ENCODE results near the gene SHLD2. TPM values are rescaled to one million over a fixed set of nuclear protein-coding genes. Genes with fewer than 3 reads are reported as not detected.
A peak's percentile ranks its signal among the peaks of the same experiment; 100 is the strongest.
"Not testable (repeated sequence)": the region's sequence is repeated elsewhere in the genome, so short reads cannot be mapped to it uniquely, and the experiment has no call there.

SHLD2 gene
- total RNA-seq, 1 experiment from 2014 or later: 15.9 TPM

GRCh38 chr10:87083576-87084290 lies 11.3 kb upstream of the SHLD2 start:
- H3K27me3 ChIP-seq (ENCODE audit: insufficient read depth, low read depth); BruUV-seq (replicated peaks); H4K20me1 ChIP-seq (ENCODE audit: insufficient read depth); H3K4me3 ChIP-seq; H3K36me3 ChIP-seq (ENCODE audit: low read depth); H3K9me2 ChIP-seq (ENCODE audit: insufficient read depth); CTCF ChIA-PET; H3F3A ChIP-seq (ENCODE audit: insufficient read depth, low read depth); DNase-seq; H3K9me3 ChIP-seq (ENCODE audit: insufficient read depth, low read depth); intact Hi-C loops (cut with micrococcal nuclease; ENCODE audit: unreplicated experiment); H2AFZ ChIP-seq: not testable (repeated sequence)
- POLR2A ChIA-PET (ENCODE audit: unreplicated experiment): interaction anchor here (0.6 kb wide), 1 partner anchor 92 kb away, joined by 3 read pairs; no protein-coding TSS in a partner anchor
- H3K27ac ChIP-seq: peak overlapping the region; percentile 68
- H3K4me2 ChIP-seq: peak overlapping the region; percentile 66
- H3K79me2 ChIP-seq (ENCODE audit: low read depth): peaks cover 66% of the 10 kb centered on the region
- peaks cover 27% of the 10 kb centered on the region for H3K4me1 ChIP-seq (replicated peaks; ENCODE audit: insufficient read depth)

GRCh38 chr10:87084291-87084782 lies 10.7 kb upstream of the SHLD2 start:
- CTCF ChIA-PET; H3K4me3 ChIP-seq; intact Hi-C loops (cut with micrococcal nuclease; ENCODE audit: unreplicated experiment); H3K36me3 ChIP-seq (ENCODE audit: low read depth); H3K9me2 ChIP-seq (ENCODE audit: insufficient read depth); H3F3A ChIP-seq (ENCODE audit: insufficient read depth, low read depth); H3K27me3 ChIP-seq (ENCODE audit: insufficient read depth, low read depth); H4K20me1 ChIP-seq (ENCODE audit: insufficient read depth); BruUV-seq (replicated peaks); H2AFZ ChIP-seq; H3K9me3 ChIP-seq (ENCODE audit: insufficient read depth, low read depth): not testable (repeated sequence)
- Histone ChIP-seq H3K79me2 (ENCODE audit: low read depth) (peaks cover 71% of the 10 kb centered on the region), H3K4me1 (replicated peaks; ENCODE audit: insufficient read depth) (peaks cover 27% of the 10 kb centered on the region), H3K27ac (peak overlapping the region; percentile 68), H3K4me2 (peak overlapping the region; percentile 66)
- POLR2A ChIA-PET (ENCODE audit: unreplicated experiment): interaction anchor here (0.6 kb wide), 1 partner anchor 92 kb away, joined by 3 read pairs; no protein-coding TSS in a partner anchor
- peak in 1 of 2 experiments; percentile 76 for DNase-seq

GRCh38 chr10:87085537-87085936 lies 9.5 kb upstream of the SHLD2 start:
- H3K27ac ChIP-seq: no peak overlapping the region
- no peak overlapping the region for H2AFZ ChIP-seq
- no peaks in the 10 kb centered on the region for H3K9me2 ChIP-seq (ENCODE audit: insufficient read depth)
- intact Hi-C loops (cut with micrococcal nuclease; ENCODE audit: unreplicated experiment): no loop called here
- peaks cover 33% of the 10 kb centered on the region for H3K4me1 ChIP-seq (replicated peaks; ENCODE audit: insufficient read depth)
- H3K4me2 ChIP-seq: no peak overlapping the region
- H3F3A ChIP-seq (ENCODE audit: insufficient read depth, low read depth): peaks cover 6% of the 10 kb centered on the region
- TF ChIP-seq EZH2 (IDR thresholded peaks at IDR 0.05; ENCODE audit: low read depth): no peak
- no peak for TF ChIP-seq CTCF (conservative IDR thresholded peaks at IDR 0.05)
- CTCF ChIA-PET: no interaction called here
- no peak for DNase-seq
- H3K79me2 ChIP-seq (ENCODE audit: low read depth): peaks cover 81% of the 10 kb centered on the region
- H3K36me3 ChIP-seq (ENCODE audit: low read depth): 0 out of 2 replicates have a peak, but pooled peaks cover 3% of the 10 kb centered on the region
- H3K9me3 ChIP-seq (ENCODE audit: insufficient read depth, low read depth): no peaks in the 10 kb centered on the region
- no TSS peak for BruUV-seq (replicated peaks)
- H3K27me3 ChIP-seq (ENCODE audit: insufficient read depth, low read depth): no peaks in the 10 kb centered on the region
- no peaks in the 10 kb centered on the region for H4K20me1 ChIP-seq (ENCODE audit: insufficient read depth)
- POLR2A ChIA-PET (ENCODE audit: unreplicated experiment): interaction anchor here (0.7 kb wide), 1 partner anchor 9 kb away, joined by 6 read pairs; no protein-coding TSS in a partner anchor
- no peak overlapping the region for H3K4me3 ChIP-seq

- H3K4me2 ChIP-seq: no peak overlapping the region
- no peak overlapping the region for H3K27ac ChIP-seq
- no peaks in the 10 kb centered on the region for H4K20me1 ChIP-seq (ENCODE audit: insufficient read depth)
- 0 out of 2 replicates have a peak, but pooled peaks cover 3% of the 10 kb centered on the region for H3K36me3 ChIP-seq (ENCODE audit: low read depth)
- DNase-seq: no peak
- peaks cover 86% of the 10 kb centered on the region for H3K79me2 ChIP-seq (ENCODE audit: low read depth)
- no peak for TF ChIP-seq EZH2 (IDR thresholded peaks at IDR 0.05; ENCODE audit: low read depth)
- no peak for TF ChIP-seq CTCF (conservative IDR thresholded peaks at IDR 0.05)
- no peaks in the 10 kb centered on the region for H3K27me3 ChIP-seq (ENCODE audit: insufficient read depth, low read depth)
- ChIA-PET POLR2A (ENCODE audit: unreplicated experiment) (no interaction called here), CTCF (no interaction called here)
- peaks cover 29% of the 10 kb centered on the region for H3K4me1 ChIP-seq (replicated peaks; ENCODE audit: insufficient read depth)
- no peak overlapping the region for H3K4me3 ChIP-seq
- no peaks in the 10 kb centered on the region for H3K9me3 ChIP-seq (ENCODE audit: insufficient read depth, low read depth)
- BruUV-seq (replicated peaks): no TSS peak
- H3F3A ChIP-seq (ENCODE audit: insufficient read depth, low read depth): peaks cover 27% of the 10 kb centered on the region
- no peak overlapping the region for H2AFZ ChIP-seq
- intact Hi-C loops (cut with micrococcal nuclease; ENCODE audit: unreplicated experiment): no loop called here
- H3K9me2 ChIP-seq (ENCODE audit: insufficient read depth): no peaks in the 10 kb centered on the region
Observed at GRCh38 chr10:87089746-87090145, 5.3 kb upstream of the SHLD2 start.
